Measurements from ENCODE around the gene SAXO1. TPM values are rescaled to one million over a fixed set of nuclear protein-coding genes. Genes with fewer than 3 reads are reported as not detected.

SAXO1 gene
- total RNA-seq, 5 donors from 2014 or later (not counting 1 experiment from before 2014, with no cell fraction given), result 0.19 to 0.79 (median 0.41) TPM; not detected in 1

GRCh38 chr9:18896531-18897179 is 136.4 kb downstream of the SAXO1 start:
- Histone ChIP-seq H3K4me1 (ENCODE audit: control insufficient read depth in 1 of 2, extremely low read depth in 1 of 2, insufficient read depth in 2 of 2, low read length in 2 of 2) (peaks cover 0 to 12% of the 10 kb centered on the region in 2 experiments), H3K9me3 (peaks cover 2% of the 10 kb centered on the region), H3K27ac (ENCODE audit: low read length) (no peak overlapping the region), H3K27me3 (replicated peaks in 1 of 2; ENCODE audit: control insufficient read depth in 2 of 2, extremely low read depth in 1 of 2, insufficient read depth in 2 of 2, low read length in 1 of 2) (peaks cover 0 to 10% of the 10 kb centered on the region in 2 experiments), H3K36me3 (ENCODE audit: control insufficient read depth in 2 of 2, extremely low read depth in 1 of 2, insufficient read depth in 1 of 2, low read length in 1 of 2) (no peaks in the 10 kb centered on the region), H3K4me3 (ENCODE audit: control insufficient read depth in 1 of 2, extremely low read depth in 1 of 2, low read length in 1 of 2) (no peak overlapping the region)
- Mint-ChIP-seq H3K4me3 (no peak overlapping the region), H3K27ac (no peak overlapping the region), H3K27me3 (peaks cover 0 to 4% of the 10 kb centered on the region in 2 donors), H3K4me1 (peaks cover 0 to 9% (median 0%) of the 10 kb centered on the region in 3 donors), H3K9me3 (peaks cover 14 to 37% (median 18%) of the 10 kb centered on the region in 3 donors), H3K36me3 (no peaks in the 10 kb centered on the region)
- CTCF ChIA-PET, result no interaction called here
- POLR2A ChIA-PET, result no interaction called here
- 87% methylated on average over 1 of the region's 2 CpGs for whole genome bisulfite sequencing (ENCODE audit: insufficient coverage)
- ATAC-seq (replicated peaks in 1 of 4), result no peak
- peak in 1 of 35 experiments; percentile 1 for DNase-seq

GRCh38 chr9:18896004-18896403 is 137.0 kb downstream of the SAXO1 start:
- Histone ChIP-seq H3K36me3 (ENCODE audit: control insufficient read depth in 2 of 2, extremely low read depth in 1 of 2, insufficient read depth in 1 of 2, low read length in 1 of 2) (no peaks in the 10 kb centered on the region), H3K27me3 (replicated peaks in 1 of 2; ENCODE audit: control insufficient read depth in 2 of 2, extremely low read depth in 1 of 2, insufficient read depth in 2 of 2, low read length in 1 of 2) (peaks cover 0 to 10% of the 10 kb centered on the region in 2 experiments), H3K9me3 (peaks cover 2% of the 10 kb centered on the region), H3K27ac (ENCODE audit: low read length) (no peak overlapping the region), H3K4me3 (ENCODE audit: control insufficient read depth in 1 of 2, extremely low read depth in 1 of 2, low read length in 1 of 2) (no peak overlapping the region), H3K4me1 (ENCODE audit: control insufficient read depth in 1 of 2, extremely low read depth in 1 of 2, insufficient read depth in 2 of 2, low read length in 2 of 2) (peaks cover 0 to 12% of the 10 kb centered on the region in 2 experiments)
- DNase-seq, result no peak
- ChIA-PET POLR2A (no interaction called here), CTCF (no interaction called here)
- no peak overlapping the region for H3K27ac Mint-ChIP-seq
- peaks cover 12 to 31% (median 18%) of the 10 kb centered on the region in 3 donors for H3K9me3 Mint-ChIP-seq
- H3K4me3 Mint-ChIP-seq, result no peak overlapping the region
- peaks cover 0 to 9% (median 0%) of the 10 kb centered on the region in 3 donors for H3K4me1 Mint-ChIP-seq
- peaks cover 0 to 4% of the 10 kb centered on the region in 2 donors for H3K27me3 Mint-ChIP-seq
- ATAC-seq (replicated peaks in 1 of 4), result no peak
- no peaks in the 10 kb centered on the region for H3K36me3 Mint-ChIP-seq

- peaks cover 3 to 4% of the 10 kb centered on the region in 2 donors for H3K27me3 Mint-ChIP-seq
- H3K4me3 Mint-ChIP-seq, result no peak overlapping the region
- no peaks in the 10 kb centered on the region for H3K36me3 Mint-ChIP-seq
- H3K4me1 Mint-ChIP-seq, result peaks cover 0 to 9% (median 0%) of the 10 kb centered on the region in 3 donors
- H3K27ac Mint-ChIP-seq, result no peak overlapping the region
- Histone ChIP-seq H3K36me3 (ENCODE audit: control insufficient read depth in 2 of 2, extremely low read depth in 1 of 2, insufficient read depth in 1 of 2, low read length in 1 of 2) (no peaks in the 10 kb centered on the region), H3K27me3 (replicated peaks in 1 of 2; ENCODE audit: control insufficient read depth in 2 of 2, extremely low read depth in 1 of 2, insufficient read depth in 2 of 2, low read length in 1 of 2) (peaks cover 0 to 10% of the 10 kb centered on the region in 2 experiments), H3K4me3 (ENCODE audit: control insufficient read depth in 1 of 2, extremely low read depth in 1 of 2, low read length in 1 of 2) (no peak overlapping the region), H3K27ac (ENCODE audit: low read length) (no peak overlapping the region), H3K9me3 (peaks cover 2% of the 10 kb centered on the region), H3K4me1 (ENCODE audit: control insufficient read depth in 1 of 2, extremely low read depth in 1 of 2, insufficient read depth in 2 of 2, low read length in 2 of 2) (peaks cover 0 to 12% of the 10 kb centered on the region in 2 experiments)
- no peak for DNase-seq
- ChIA-PET CTCF (interaction anchor here in 1 of 2 donors (0.6 kb wide), 1 partner anchor 521 kb away, joined by 4 read pairs; no protein-coding TSS in a partner anchor), POLR2A (no interaction called here)
- WGBS (ENCODE audit: insufficient coverage), result no CpG with 5 or more reads among the region's 1 CpG
- peaks cover 12 to 27% (median 18%) of the 10 kb centered on the region in 3 donors for H3K9me3 Mint-ChIP-seq
- ATAC-seq (replicated peaks in 1 of 4), result no peak
Observed at GRCh38 chr9:18893491-18893890, 139.5 kb downstream of the SAXO1 start.

GRCh38 chr9:18893046-18893445 is 140.0 kb downstream of the SAXO1 start:
- Mint-ChIP-seq H3K4me1 (peaks cover 0 to 9% (median 0%) of the 10 kb centered on the region in 3 donors), H3K9me3 (peaks cover 12 to 24% (median 18%) of the 10 kb centered on the region in 3 donors), H3K4me3 (no peak overlapping the region), H3K27me3 (peaks cover under 1 to 3% of the 10 kb centered on the region in 2 donors), H3K36me3 (no peaks in the 10 kb centered on the region), H3K27ac (no peak overlapping the region)
- no peak for DNase-seq
- ChIA-PET POLR2A (no interaction called here), CTCF (interaction anchor here in 1 of 2 donors (0.7 kb wide), 1 partner anchor 23 kb away, joined by 3 read pairs; no protein-coding TSS in a partner anchor)
- Histone ChIP-seq H3K27me3 (replicated peaks in 1 of 2; ENCODE audit: control insufficient read depth in 2 of 2, extremely low read depth in 1 of 2, insufficient read depth in 2 of 2, low read length in 1 of 2) (peaks cover 0 to 10% of the 10 kb centered on the region in 2 experiments), H3K4me3 (ENCODE audit: control insufficient read depth in 1 of 2, extremely low read depth in 1 of 2, low read length in 1 of 2) (no peak overlapping the region), H3K4me1 (ENCODE audit: control insufficient read depth in 1 of 2, extremely low read depth in 1 of 2, insufficient read depth in 2 of 2, low read length in 2 of 2) (peaks cover 0 to 12% of the 10 kb centered on the region in 2 experiments), H3K9me3 (peaks cover 2% of the 10 kb centered on the region), H3K36me3 (ENCODE audit: control insufficient read depth in 2 of 2, extremely low read depth in 1 of 2, insufficient read depth in 1 of 2, low read length in 1 of 2) (no peaks in the 10 kb centered on the region), H3K27ac (ENCODE audit: low read length) (no peak overlapping the region)
- WGBS (ENCODE audit: insufficient coverage), result 71% methylated on average over 4 of the region's 4 CpGs
- no peak for ATAC-seq (replicated peaks in 1 of 4)

GRCh38 chr9:18891946-18892670 is 140.9 kb downstream of the SAXO1 start:
- whole genome bisulfite sequencing (ENCODE audit: insufficient coverage), result 92% methylated on average over 3 of the region's 5 CpGs
- no peak overlapping the region for H3K27ac Mint-ChIP-seq
- H3K36me3 ChIP-seq (ENCODE audit: control insufficient read depth in 2 of 2, extremely low read depth in 1 of 2, insufficient read depth in 1 of 2, low read length in 1 of 2), result no peaks in the 10 kb centered on the region
- no peak overlapping the region for H3K27ac ChIP-seq (ENCODE audit: low read length)
- H3K36me3 Mint-ChIP-seq, result no peaks in the 10 kb centered on the region
- peaks cover 0 to 5% of the 10 kb centered on the region in 2 experiments for H3K27me3 ChIP-seq (replicated peaks in 1 of 2; ENCODE audit: control insufficient read depth in 2 of 2, extremely low read depth in 1 of 2, insufficient read depth in 2 of 2, low read length in 1 of 2)
- H3K4me1 Mint-ChIP-seq, result peaks cover 0 to 9% (median 0%) of the 10 kb centered on the region in 3 donors
- peaks cover 12 to 24% (median 18%) of the 10 kb centered on the region in 3 donors for H3K9me3 Mint-ChIP-seq
- H3K4me3 ChIP-seq (ENCODE audit: control insufficient read depth in 1 of 2, extremely low read depth in 1 of 2, low read length in 1 of 2), result no peak overlapping the region
- peaks cover 0 to 3% of the 10 kb centered on the region in 2 donors for H3K27me3 Mint-ChIP-seq
- ChIA-PET CTCF (no interaction called here), POLR2A (no interaction called here)
- H3K4me3 Mint-ChIP-seq, result no peak overlapping the region
- peaks cover 2% of the 10 kb centered on the region for H3K9me3 ChIP-seq
- peaks cover 0 to 8% of the 10 kb centered on the region in 2 experiments for H3K4me1 ChIP-seq (ENCODE audit: control insufficient read depth in 1 of 2, extremely low read depth in 1 of 2, insufficient read depth in 2 of 2, low read length in 2 of 2)
- DNase-seq (no peak), ATAC-seq (replicated peaks in 1 of 4) (no peak)

- POLR2A ChIA-PET, result no interaction called here
- peaks cover 0 to 3% of the 10 kb centered on the region in 2 donors for H3K27me3 Mint-ChIP-seq
- CTCF ChIA-PET, result no interaction called here
Observed at GRCh38 chr9:18890372-18890771, 142.6 kb downstream of the SAXO1 start.

More at GRCh38 chr9:18890372-18890771, 142.6 kb downstream of the SAXO1 start:
- H3K4me1 Mint-ChIP-seq, result no peaks in the 10 kb centered on the region
- ATAC-seq (replicated peaks in 1 of 4) (no peak), DNase-seq (no peak)
- peaks cover 2% of the 10 kb centered on the region for H3K9me3 ChIP-seq
- no peak overlapping the region for H3K4me3 ChIP-seq (ENCODE audit: control insufficient read depth in 1 of 2, extremely low read depth in 1 of 2, low read length in 1 of 2)
- no peaks in the 10 kb centered on the region for H3K27me3 ChIP-seq (replicated peaks in 1 of 2; ENCODE audit: control insufficient read depth in 2 of 2, extremely low read depth in 1 of 2, insufficient read depth in 2 of 2, low read length in 1 of 2)
- no CpG with 5 or more reads among the region's 4 CpGs for whole genome bisulfite sequencing (ENCODE audit: insufficient coverage)
- no peaks in the 10 kb centered on the region for H3K4me1 ChIP-seq (ENCODE audit: control insufficient read depth in 1 of 2, extremely low read depth in 1 of 2, insufficient read depth in 2 of 2, low read length in 2 of 2)
- H3K27ac ChIP-seq (ENCODE audit: low read length), result no peak overlapping the region
- no peak overlapping the region for H3K4me3 Mint-ChIP-seq
- peaks cover 3 to 15% (median 9%) of the 10 kb centered on the region in 3 donors for H3K9me3 Mint-ChIP-seq
- no peak overlapping the region for H3K27ac Mint-ChIP-seq
- H3K36me3 Mint-ChIP-seq, result no peaks in the 10 kb centered on the region
- H3K36me3 ChIP-seq (ENCODE audit: control insufficient read depth in 2 of 2, extremely low read depth in 1 of 2, insufficient read depth in 1 of 2, low read length in 1 of 2), result no peaks in the 10 kb centered on the region
